ENCODE results near the gene TMEM132C. TPM values are rescaled to one million over a fixed set of nuclear protein-coding genes. Genes with fewer than 3 reads are reported as not detected.

The TMEM132C gene
- total and polyA plus RNA-seq, 2 experiments from 2014 or later: 10.6 to 16.5 TPM

DNA sequence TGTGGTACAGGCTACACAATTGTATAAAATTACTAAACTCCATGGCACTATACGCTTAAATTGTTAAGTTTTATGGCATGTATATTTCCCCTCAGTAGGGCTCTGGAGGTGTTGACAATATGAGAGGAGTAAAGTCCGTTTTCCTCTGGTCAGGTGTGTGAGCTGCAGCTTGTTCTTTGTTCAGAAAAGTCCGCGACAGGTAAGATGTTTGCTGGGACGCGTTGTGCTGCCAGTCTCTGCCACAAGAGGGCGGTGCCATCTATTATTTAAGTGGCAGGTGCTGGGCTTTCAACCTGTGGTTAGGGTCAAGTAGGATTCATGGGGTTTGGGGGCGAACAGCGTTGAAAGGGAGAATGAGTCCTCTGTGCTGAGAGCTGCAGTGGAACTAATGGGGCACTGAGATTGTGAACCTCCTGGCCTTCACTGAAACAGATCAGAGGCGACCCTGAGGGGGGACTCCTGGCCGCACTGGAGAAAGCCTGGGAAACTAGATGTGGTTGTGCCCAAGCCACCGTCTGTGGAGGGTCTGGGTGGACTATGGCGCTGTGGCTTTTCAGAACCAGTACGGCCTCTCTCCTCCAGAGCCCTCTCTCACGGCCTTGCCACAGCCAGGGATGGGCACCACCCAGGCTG, 377.8 kb downstream of the TMEM132C start:
- no peak overlapping the region for H3K4me2 ChIP-seq
- H3K9me2 ChIP-seq (replicated peaks; ENCODE audit: insufficient read depth): no peaks in the 10 kb centered on the region
- H3K79me2 ChIP-seq: no peaks in the 10 kb centered on the region
- H4K20me1 ChIP-seq (ENCODE audit: insufficient read depth, poor library complexity, severe bottlenecking): no peaks in the 10 kb centered on the region
- no peaks in the 10 kb centered on the region for H3K9me3 ChIP-seq (ENCODE audit: low read depth)
- no peak overlapping the region for H3K27ac ChIP-seq
- no peaks in the 10 kb centered on the region for H3K27me3 ChIP-seq
- H2AFZ ChIP-seq: no peak overlapping the region
- TF ChIP-seq EZH2phosphoT487 (IDR thresholded peaks at IDR 0.05; ENCODE audit: low read depth, severe bottlenecking, unreplicated experiment): no peak
- TF ChIP-seq, protein P1, sequence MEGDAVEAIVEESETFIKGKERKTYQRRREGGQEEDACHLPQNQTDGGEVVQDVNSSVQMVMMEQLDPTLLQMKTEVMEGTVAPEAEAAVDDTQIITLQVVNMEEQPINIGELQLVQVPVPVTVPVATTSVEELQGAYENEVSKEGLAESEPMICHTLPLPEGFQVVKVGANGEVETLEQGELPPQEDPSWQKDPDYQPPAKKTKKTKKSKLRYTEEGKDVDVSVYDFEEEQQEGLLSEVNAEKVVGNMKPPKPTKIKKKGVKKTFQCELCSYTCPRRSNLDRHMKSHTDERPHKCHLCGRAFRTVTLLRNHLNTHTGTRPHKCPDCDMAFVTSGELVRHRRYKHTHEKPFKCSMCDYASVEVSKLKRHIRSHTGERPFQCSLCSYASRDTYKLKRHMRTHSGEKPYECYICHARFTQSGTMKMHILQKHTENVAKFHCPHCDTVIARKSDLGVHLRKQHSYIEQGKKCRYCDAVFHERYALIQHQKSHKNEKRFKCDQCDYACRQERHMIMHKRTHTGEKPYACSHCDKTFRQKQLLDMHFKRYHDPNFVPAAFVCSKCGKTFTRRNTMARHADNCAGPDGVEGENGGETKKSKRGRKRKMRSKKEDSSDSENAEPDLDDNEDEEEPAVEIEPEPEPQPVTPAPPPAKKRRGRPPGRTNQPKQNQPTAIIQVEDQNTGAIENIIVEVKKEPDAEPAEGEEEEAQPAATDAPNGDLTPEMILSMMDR (IDR thresholded peaks at IDR 0.05; ENCODE audit: poor library complexity): peak; percentile 72
- no peak overlapping the region for H3K4me3 ChIP-seq
- H3K36me3 ChIP-seq (replicated peaks; ENCODE audit: insufficient read depth, low read depth): no peaks in the 10 kb centered on the region
- 56% methylated on average over 15 of the region's 15 CpGs for WGBS (ENCODE audit: low lambda C conversion rate, missing lambda C conversion rate)
- H3K4me1 ChIP-seq (ENCODE audit: insufficient read depth): peaks cover 3% of the 10 kb centered on the region
- peak; percentile 85 for DNase-seq (ENCODE audit: low spot score)

DNA sequence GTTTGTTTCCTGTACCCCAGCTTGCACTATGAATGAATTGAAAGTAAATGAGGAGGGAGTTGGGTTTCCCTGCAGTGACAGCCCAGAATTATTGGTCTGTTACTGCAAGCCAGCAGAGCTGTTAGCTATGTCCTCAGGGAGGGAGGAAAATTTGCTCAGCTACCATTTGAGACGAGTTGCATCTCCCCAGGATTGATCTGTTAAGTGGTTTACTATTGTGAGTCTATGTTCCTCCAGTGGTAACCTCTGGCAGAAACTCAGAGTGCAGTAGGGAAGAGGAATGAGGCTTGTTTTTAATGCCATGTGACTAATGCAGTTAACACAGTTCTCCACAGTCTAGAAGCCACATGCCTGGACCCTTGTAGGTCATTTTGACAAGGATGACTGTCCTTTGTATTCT, 382.9 kb downstream of the TMEM132C start:
- Histone ChIP-seq H3K27ac (no peak overlapping the region), H3K36me3 (replicated peaks; ENCODE audit: insufficient read depth, low read depth) (no peaks in the 10 kb centered on the region), H3K4me1 (ENCODE audit: insufficient read depth) (no peaks in the 10 kb centered on the region), H4K20me1 (ENCODE audit: insufficient read depth, poor library complexity, severe bottlenecking) (no peaks in the 10 kb centered on the region), H3K9me3 (ENCODE audit: low read depth) (no peaks in the 10 kb centered on the region), H3K4me2 (no peak overlapping the region), H3K27me3 (no peaks in the 10 kb centered on the region), H3K79me2 (no peaks in the 10 kb centered on the region), H2AFZ (no peak overlapping the region), H3K9me2 (replicated peaks; ENCODE audit: insufficient read depth) (no peaks in the 10 kb centered on the region), H3K4me3 (no peak overlapping the region)
- 43% methylated on average over 1 of the region's 1 CpG for WGBS (ENCODE audit: low lambda C conversion rate, missing lambda C conversion rate)
- no peak for DNase-seq (ENCODE audit: low spot score)
- no peak for TF ChIP-seq EZH2phosphoT487 (IDR thresholded peaks at IDR 0.05; ENCODE audit: low read depth, severe bottlenecking, unreplicated experiment)
- TF ChIP-seq EZH2 (IDR thresholded peaks at IDR 0.05; ENCODE audit: borderline replicate concordance): no peak
- TF ChIP-seq, protein P1 (IDR thresholded peaks at IDR 0.05; ENCODE audit: poor library complexity): no peak

DNA sequence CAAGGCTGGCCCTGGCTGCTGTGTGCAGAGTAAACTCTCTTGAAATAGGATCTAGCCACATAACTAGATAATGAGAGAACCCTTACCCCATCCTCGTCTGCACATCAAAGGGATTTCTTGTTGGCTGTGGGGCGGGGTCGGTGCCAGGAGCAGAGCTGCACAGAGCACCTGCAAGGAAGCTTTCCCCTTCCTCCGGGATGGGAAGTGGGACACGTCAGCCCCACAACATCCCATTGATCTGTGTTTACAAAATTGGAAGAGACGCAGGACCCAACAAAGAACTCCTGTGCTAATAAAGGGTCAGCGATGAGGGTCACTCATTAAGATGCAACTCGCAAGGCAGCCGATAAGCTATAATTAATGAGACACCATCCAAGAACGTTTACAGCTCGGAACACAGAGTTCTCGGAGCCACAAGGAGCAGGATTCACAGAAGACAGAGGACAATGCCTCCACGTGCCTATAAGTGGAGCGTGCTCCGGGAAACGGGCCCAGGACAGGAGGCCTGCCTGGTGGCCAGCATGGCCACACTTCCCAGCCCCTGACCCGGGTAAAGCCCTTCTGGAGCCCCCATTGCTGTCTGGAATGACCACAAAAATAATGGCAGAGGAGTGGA, 385.3 kb downstream of the TMEM132C start:
- no peaks in the 10 kb centered on the region for H3K79me2 ChIP-seq
- H3K27me3 ChIP-seq: no peaks in the 10 kb centered on the region
- H3K4me3 ChIP-seq: no peak overlapping the region
- H3K9me3 ChIP-seq (ENCODE audit: low read depth): no peaks in the 10 kb centered on the region
- 81% methylated on average over 17 of the region's 17 CpGs for WGBS (ENCODE audit: low lambda C conversion rate, missing lambda C conversion rate)
- no peak overlapping the region for H3K4me2 ChIP-seq
- no peaks in the 10 kb centered on the region for H3K4me1 ChIP-seq (ENCODE audit: insufficient read depth)
- H4K20me1 ChIP-seq (ENCODE audit: insufficient read depth, poor library complexity, severe bottlenecking): no peaks in the 10 kb centered on the region
- TF ChIP-seq EZH2 (IDR thresholded peaks at IDR 0.05; ENCODE audit: borderline replicate concordance): no peak
- no peak for TF ChIP-seq EZH2phosphoT487 (IDR thresholded peaks at IDR 0.05; ENCODE audit: low read depth, severe bottlenecking, unreplicated experiment)
- TF ChIP-seq, protein P1 (IDR thresholded peaks at IDR 0.05; ENCODE audit: poor library complexity): no peak
- DNase-seq (ENCODE audit: low spot score): no peak
- H3K27ac ChIP-seq: no peak overlapping the region
- H3K9me2 ChIP-seq (replicated peaks; ENCODE audit: insufficient read depth): no peaks in the 10 kb centered on the region
- H2AFZ ChIP-seq: no peak overlapping the region
- no peaks in the 10 kb centered on the region for H3K36me3 ChIP-seq (replicated peaks; ENCODE audit: insufficient read depth, low read depth)
